Measurements from ENCODE around the gene S100Z.

S100Z gene

GRCh38 chr5:76926329-76927105, 76.7 kb downstream of the S100Z start:
- Histone ChIP-seq H3K9me3 (ENCODE audit: control extremely low read depth in 1 of 5, control insufficient read depth in 4 of 5, insufficient read depth in 2 of 5, low read depth in 1 of 5, low read length in 4 of 5) (no peaks in the 10 kb centered on the region), H3K27ac (ENCODE audit: insufficient read depth in 1 of 2, low read depth in 1 of 2, low read length in 2 of 2, poor library complexity in 1 of 2, severe bottlenecking in 2 of 2) (no peak overlapping the region), H3K4me1 (ENCODE audit: control extremely low read depth in 1 of 4, control insufficient read depth in 4 of 4, insufficient read depth in 4 of 4, low read length in 3 of 4) (peaks cover 0 to 10% (median 3%) of the 10 kb centered on the region in 4 experiments), H3K4me3 (ENCODE audit: control insufficient read depth in 1 of 7, extremely low read depth in 1 of 7, insufficient read depth in 4 of 7, low read depth in 2 of 7, low read length in 6 of 7) (no peak overlapping the region), H3K36me3 (ENCODE audit: control insufficient read depth in 4 of 4, insufficient read depth in 4 of 4, low read length in 3 of 4) (no peaks in the 10 kb centered on the region), H3K27me3 (replicated peaks in 2 of 5; ENCODE audit: control insufficient read depth in 4 of 5, insufficient read depth in 5 of 5, low read length in 4 of 5) (no peaks in the 10 kb centered on the region)
- ChIA-PET POLR2A (no interaction called here), CTCF (interaction anchor here (0.9 to 1.4 kb wide), 3 partner anchors 16 to 90 kb away, joined by 3 to 4 read pairs (median 3); partner anchors contain the start of gene CRHBP)
- 70% methylated on average over 5 of the region's 6 CpGs for WGBS (ENCODE audit: insufficient coverage)
- no peak for DNase-seq

- Histone ChIP-seq H3K27me3 (replicated peaks in 2 of 5; ENCODE audit: control insufficient read depth in 4 of 5, insufficient read depth in 5 of 5, low read length in 4 of 5) (no peaks in the 10 kb centered on the region), H3K9me3 (ENCODE audit: control extremely low read depth in 1 of 5, control insufficient read depth in 4 of 5, insufficient read depth in 2 of 5, low read depth in 1 of 5, low read length in 4 of 5) (no peaks in the 10 kb centered on the region), H3K4me1 (ENCODE audit: control extremely low read depth in 1 of 4, control insufficient read depth in 4 of 4, insufficient read depth in 4 of 4, low read length in 3 of 4) (peaks cover 0 to 10% (median 3%) of the 10 kb centered on the region in 4 experiments), H3K36me3 (ENCODE audit: control insufficient read depth in 4 of 4, insufficient read depth in 4 of 4, low read length in 3 of 4) (no peaks in the 10 kb centered on the region), H3K27ac (ENCODE audit: insufficient read depth in 1 of 2, low read depth in 1 of 2, low read length in 2 of 2, poor library complexity in 1 of 2, severe bottlenecking in 2 of 2) (no peak overlapping the region), H3K4me3 (ENCODE audit: control insufficient read depth in 1 of 7, extremely low read depth in 1 of 7, insufficient read depth in 4 of 7, low read depth in 2 of 7, low read length in 6 of 7) (no peak overlapping the region)
- CTCF ChIA-PET: interaction anchor here (1.1 to 1.4 kb wide), 3 partner anchors 9 to 88 kb away, joined by 4 to 5 read pairs (median 4); no protein-coding TSS in a partner anchor
- DNase-seq: no peak
- 95% methylated on average over 3 of the region's 4 CpGs for WGBS (ENCODE audit: insufficient coverage)
- POLR2A ChIA-PET: no interaction called here
Observed at GRCh38 chr5:76927961-76928360, 78.1 kb downstream of the S100Z start.

GRCh38 chr5:76930083-76930482, 80.3 kb downstream of the S100Z start:
- Histone ChIP-seq H3K27ac (ENCODE audit: insufficient read depth in 1 of 2, low read depth in 1 of 2, low read length in 2 of 2, poor library complexity in 1 of 2, severe bottlenecking in 2 of 2) (no peak overlapping the region), H3K27me3 (replicated peaks in 2 of 5; ENCODE audit: control insufficient read depth in 4 of 5, insufficient read depth in 5 of 5, low read length in 4 of 5) (no peaks in the 10 kb centered on the region), H3K9me3 (ENCODE audit: control extremely low read depth in 1 of 5, control insufficient read depth in 4 of 5, insufficient read depth in 2 of 5, low read depth in 1 of 5, low read length in 4 of 5) (no peaks in the 10 kb centered on the region), H3K4me1 (ENCODE audit: control extremely low read depth in 1 of 4, control insufficient read depth in 4 of 4, insufficient read depth in 4 of 4, low read length in 3 of 4) (peaks cover 0 to 10% (median 3%) of the 10 kb centered on the region in 4 experiments), H3K36me3 (ENCODE audit: control insufficient read depth in 4 of 4, insufficient read depth in 4 of 4, low read length in 3 of 4) (no peaks in the 10 kb centered on the region), H3K4me3 (ENCODE audit: control insufficient read depth in 1 of 7, extremely low read depth in 1 of 7, insufficient read depth in 4 of 7, low read depth in 2 of 7, low read length in 6 of 7) (no peak overlapping the region)
- ChIA-PET POLR2A (no interaction called here), CTCF (interaction anchor here (1.0 kb wide), 1 partner anchor 14 kb away, joined by 3 read pairs; no protein-coding TSS in a partner anchor)
- DNase-seq: no peak
- WGBS (ENCODE audit: insufficient coverage): 100% methylated on average over 4 of the region's 4 CpGs

GRCh38 chr5:76938177-76938576, 88.4 kb downstream of the S100Z start:
- no peak overlapping the region for H3K4me3 ChIP-seq (ENCODE audit: control insufficient read depth in 1 of 7, extremely low read depth in 1 of 7, insufficient read depth in 4 of 7, low read depth in 2 of 7, low read length in 6 of 7)
- ChIA-PET CTCF (interaction anchor here (0.7 kb wide), 1 partner anchor 223 kb away, joined by 3 read pairs; no protein-coding TSS in a partner anchor), POLR2A (no interaction called here)
- H3K27ac ChIP-seq (ENCODE audit: insufficient read depth in 1 of 2, low read depth in 1 of 2, low read length in 2 of 2, poor library complexity in 1 of 2, severe bottlenecking in 2 of 2): no peak overlapping the region
- H3K4me1 ChIP-seq (ENCODE audit: control extremely low read depth in 1 of 4, control insufficient read depth in 4 of 4, insufficient read depth in 4 of 4, low read length in 3 of 4): peaks cover 0 to 7% (median 2%) of the 10 kb centered on the region in 4 experiments
- H3K27me3 ChIP-seq (replicated peaks in 2 of 5; ENCODE audit: control insufficient read depth in 4 of 5, insufficient read depth in 5 of 5, low read length in 4 of 5): no peaks in the 10 kb centered on the region
- no peaks in the 10 kb centered on the region for H3K36me3 ChIP-seq (ENCODE audit: control insufficient read depth in 4 of 4, insufficient read depth in 4 of 4, low read length in 3 of 4)
- no peak for DNase-seq
- H3K9me3 ChIP-seq (ENCODE audit: control extremely low read depth in 1 of 5, control insufficient read depth in 4 of 5, insufficient read depth in 2 of 5, low read depth in 1 of 5, low read length in 4 of 5): peaks cover 0 to 4% (median 0%) of the 10 kb centered on the region in 5 experiments

- H3K4me1 ChIP-seq (ENCODE audit: control extremely low read depth in 1 of 4, control insufficient read depth in 4 of 4, insufficient read depth in 4 of 4, low read length in 3 of 4): peaks cover 4 to 36% (median 19%) of the 10 kb centered on the region in 4 experiments
- H3K27ac ChIP-seq (ENCODE audit: insufficient read depth in 1 of 2, low read depth in 1 of 2, low read length in 2 of 2, poor library complexity in 1 of 2, severe bottlenecking in 2 of 2): no peak overlapping the region
- POLR2A ChIA-PET: no interaction called here
- H3K4me3 ChIP-seq (ENCODE audit: control insufficient read depth in 1 of 7, extremely low read depth in 1 of 7, insufficient read depth in 4 of 7, low read depth in 2 of 7, low read length in 6 of 7): no peak overlapping the region
- CTCF ChIA-PET: no interaction called here
- peaks cover 0 to 4% (median 0%) of the 10 kb centered on the region in 5 experiments for H3K9me3 ChIP-seq (ENCODE audit: control extremely low read depth in 1 of 5, control insufficient read depth in 4 of 5, insufficient read depth in 2 of 5, low read depth in 1 of 5, low read length in 4 of 5)
- no peaks in the 10 kb centered on the region for H3K27me3 ChIP-seq (replicated peaks in 2 of 5; ENCODE audit: control insufficient read depth in 4 of 5, insufficient read depth in 5 of 5, low read length in 4 of 5)
- 91% methylated on average over 1 of the region's 4 CpGs for WGBS (ENCODE audit: insufficient coverage)
- no peaks in the 10 kb centered on the region for H3K36me3 ChIP-seq (ENCODE audit: control insufficient read depth in 4 of 4, insufficient read depth in 4 of 4, low read length in 3 of 4)
- no peak for DNase-seq
Observed at GRCh38 chr5:76941000-76941399, 91.2 kb downstream of the S100Z start.

GRCh38 chr5:76941442-76941841, 91.6 kb downstream of the S100Z start:
- no peak for DNase-seq
- Histone ChIP-seq H3K4me3 (ENCODE audit: control insufficient read depth in 1 of 7, extremely low read depth in 1 of 7, insufficient read depth in 4 of 7, low read depth in 2 of 7, low read length in 6 of 7) (no peak overlapping the region), H3K9me3 (ENCODE audit: control extremely low read depth in 1 of 5, control insufficient read depth in 4 of 5, insufficient read depth in 2 of 5, low read depth in 1 of 5, low read length in 4 of 5) (peaks cover 0 to 4% (median 0%) of the 10 kb centered on the region in 5 experiments), H3K27me3 (replicated peaks in 2 of 5; ENCODE audit: control insufficient read depth in 4 of 5, insufficient read depth in 5 of 5, low read length in 4 of 5) (no peaks in the 10 kb centered on the region), H3K36me3 (ENCODE audit: control insufficient read depth in 4 of 4, insufficient read depth in 4 of 4, low read length in 3 of 4) (no peaks in the 10 kb centered on the region), H3K27ac (ENCODE audit: insufficient read depth in 1 of 2, low read depth in 1 of 2, low read length in 2 of 2, poor library complexity in 1 of 2, severe bottlenecking in 2 of 2) (no peak overlapping the region), H3K4me1 (ENCODE audit: control extremely low read depth in 1 of 4, control insufficient read depth in 4 of 4, insufficient read depth in 4 of 4, low read length in 3 of 4) (peaks cover 4 to 40% (median 22%) of the 10 kb centered on the region in 4 experiments)
- CTCF ChIA-PET: no interaction called here
- no CpG with 5 or more reads among the region's 3 CpGs for WGBS (ENCODE audit: insufficient coverage)
- POLR2A ChIA-PET: no interaction called here

- no peaks in the 10 kb centered on the region for H3K36me3 ChIP-seq (ENCODE audit: control insufficient read depth in 4 of 4, insufficient read depth in 4 of 4, low read length in 3 of 4)
- peaks cover 11 to 48% (median 24%) of the 10 kb centered on the region in 4 experiments for H3K4me1 ChIP-seq (ENCODE audit: control extremely low read depth in 1 of 4, control insufficient read depth in 4 of 4, insufficient read depth in 4 of 4, low read length in 3 of 4)
- no CpG with 5 or more reads among the region's 1 CpG for WGBS (ENCODE audit: insufficient coverage)
- no peaks in the 10 kb centered on the region for H3K27me3 ChIP-seq (replicated peaks in 2 of 5; ENCODE audit: control insufficient read depth in 4 of 5, insufficient read depth in 5 of 5, low read length in 4 of 5)
- ChIA-PET CTCF (interaction anchor here (0.6 to 1.0 kb wide), 2 partner anchors 9 to 16 kb away, joined by 3 read pairs; no protein-coding TSS in a partner anchor), POLR2A (interaction anchor here (0.8 kb wide), 1 partner anchor 12 kb away, joined by 3 read pairs; no protein-coding TSS in a partner anchor)
- H3K9me3 ChIP-seq (ENCODE audit: control extremely low read depth in 1 of 5, control insufficient read depth in 4 of 5, insufficient read depth in 2 of 5, low read depth in 1 of 5, low read length in 4 of 5): peaks cover 0 to 4% (median 0%) of the 10 kb centered on the region in 5 experiments
- H3K27ac ChIP-seq (ENCODE audit: insufficient read depth in 1 of 2, low read depth in 1 of 2, low read length in 2 of 2, poor library complexity in 1 of 2, severe bottlenecking in 2 of 2): no peak overlapping the region
- no peak overlapping the region for H3K4me3 ChIP-seq (ENCODE audit: control insufficient read depth in 1 of 7, extremely low read depth in 1 of 7, insufficient read depth in 4 of 7, low read depth in 2 of 7, low read length in 6 of 7)
- DNase-seq: peak in 2 of 3 donors; percentile 51 to 65
Observed at GRCh38 chr5:76942581-76942980, 92.8 kb downstream of the S100Z start.
